Activated CD8-positive, alpha-beta memory T cell treated with anti-CD3 and anti-CD28 coated beads for 1 hour (primary cell): ENCODE results near the gene VWF.
"Not testable (repeated sequence)": the region's sequence is repeated elsewhere in the genome, so short reads cannot be mapped to it uniquely, and the experiment has no call there.

ENCODE experiments used
- DNase-seq, 2 donors: peaks; one replicate each; pipeline ENCODE4 v3.0.0-alpha.2; 2020; ENCODE audit warnings: low read depth in 1 of 2; ENCODE audit errors: extremely low read depth in 1 of 2

VWF gene

DNA sequence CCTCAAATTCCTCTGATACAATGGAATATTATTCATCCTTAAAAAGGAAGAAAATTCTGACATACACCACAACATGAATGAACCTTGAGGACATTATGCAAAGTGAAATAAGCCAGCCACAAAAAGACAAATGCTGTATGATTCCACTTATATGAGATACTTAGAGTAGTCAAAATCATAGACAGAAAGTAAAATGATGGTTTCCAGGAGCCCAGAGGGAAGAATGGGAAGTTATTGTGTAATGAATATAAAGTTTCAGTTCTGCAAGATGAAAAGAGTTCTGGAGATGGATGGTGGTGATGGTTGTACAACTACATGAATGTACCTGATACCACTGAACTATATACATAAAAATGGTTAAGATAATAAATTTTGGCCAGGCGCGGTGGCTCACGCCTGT is 18.3 kb downstream of the VWF start:
- no peak for DNase-seq

DNA sequence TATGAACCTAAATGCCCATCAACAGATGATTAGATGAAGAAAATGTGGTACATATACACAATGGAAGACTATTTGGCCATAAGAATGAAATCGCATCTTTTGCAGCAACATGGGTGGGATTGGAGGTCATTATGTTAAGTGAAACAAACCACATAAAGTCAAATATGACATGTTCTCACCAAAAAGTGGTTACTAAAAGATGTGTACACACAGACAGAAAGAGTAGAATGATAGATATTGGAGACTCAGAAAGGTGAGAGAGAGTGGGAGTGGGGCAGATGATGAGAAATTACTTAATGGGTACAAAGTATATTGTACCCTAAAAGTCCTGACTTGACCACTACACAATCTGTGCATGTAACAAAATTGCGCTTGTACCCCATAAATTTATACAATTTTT is 19.6 kb downstream of the VWF start:
- DNase-seq, result no peak

- DNase-seq, result no peak
Observed at GRCh38 chr12:6104027-6104426, 20.4 kb downstream of the VWF start.

DNA sequence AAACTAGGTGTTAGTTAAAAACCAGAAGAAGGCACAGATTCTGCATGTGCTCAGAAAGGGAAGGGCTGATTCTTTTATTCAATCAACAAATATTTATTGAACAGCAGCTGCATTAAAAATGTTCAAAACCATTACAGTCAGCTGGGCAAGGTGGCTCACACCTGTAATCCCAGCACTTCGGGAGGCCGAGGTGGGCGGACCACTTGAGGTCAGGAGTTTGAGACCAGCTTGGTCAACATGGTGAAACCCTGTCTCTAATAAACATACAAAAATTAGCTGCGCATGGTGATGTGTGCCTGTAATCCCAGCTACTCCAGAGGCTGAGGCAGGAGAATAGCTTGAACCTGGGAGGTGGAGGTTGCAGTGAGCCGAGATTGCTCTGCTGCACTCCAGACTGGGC is 22.4 kb downstream of the VWF start:
- DNase-seq, result not testable (repeated sequence)

- DNase-seq, result no peak
Observed at GRCh38 chr12:6099316-6099715, 25.2 kb downstream of the VWF start.

- no peak for DNase-seq
Observed at GRCh38 chr12:6097411-6097810, 27.1 kb downstream of the VWF start.

DNA sequence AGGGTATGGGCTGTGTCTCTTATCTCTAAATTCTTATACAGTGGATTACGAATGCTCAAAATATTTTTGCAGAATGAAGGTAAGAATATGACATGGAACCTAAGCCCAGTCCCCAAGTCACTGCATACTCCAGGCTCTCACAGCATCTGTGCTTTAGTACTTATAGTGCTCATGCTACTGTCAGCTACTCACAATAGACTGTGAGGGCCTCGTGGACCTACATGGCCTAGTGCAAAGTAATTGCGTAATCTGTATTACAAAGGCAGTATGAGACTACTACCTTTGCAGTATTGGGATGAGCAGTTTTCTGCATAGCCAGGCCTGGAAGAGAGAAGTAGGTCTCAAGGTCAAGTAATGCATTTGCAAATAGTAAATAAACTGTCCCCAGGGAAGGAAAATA is 27.9 kb downstream of the VWF start:
- DNase-seq, result no peak

DNA sequence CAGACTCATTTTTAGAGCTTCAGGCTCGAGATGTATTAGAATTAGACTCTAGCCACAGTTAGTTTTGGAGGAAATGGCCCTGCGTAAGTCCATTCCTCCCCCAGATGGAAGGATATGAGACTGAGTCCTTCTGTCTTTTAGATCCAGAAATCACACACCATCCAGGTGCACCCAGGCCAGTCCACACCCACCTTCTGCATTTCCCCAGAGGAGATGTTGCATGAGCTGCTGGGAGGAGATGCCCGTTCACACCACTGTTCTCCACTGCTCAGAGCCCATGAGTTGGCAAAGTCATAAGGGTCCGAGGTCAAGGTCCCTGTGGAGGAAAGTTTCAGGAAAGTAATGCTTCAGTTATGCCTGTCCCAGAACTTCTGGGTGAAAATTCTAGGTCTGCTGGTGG is 29.2 kb downstream of the VWF start:
- DNase-seq, result no peak

DNA sequence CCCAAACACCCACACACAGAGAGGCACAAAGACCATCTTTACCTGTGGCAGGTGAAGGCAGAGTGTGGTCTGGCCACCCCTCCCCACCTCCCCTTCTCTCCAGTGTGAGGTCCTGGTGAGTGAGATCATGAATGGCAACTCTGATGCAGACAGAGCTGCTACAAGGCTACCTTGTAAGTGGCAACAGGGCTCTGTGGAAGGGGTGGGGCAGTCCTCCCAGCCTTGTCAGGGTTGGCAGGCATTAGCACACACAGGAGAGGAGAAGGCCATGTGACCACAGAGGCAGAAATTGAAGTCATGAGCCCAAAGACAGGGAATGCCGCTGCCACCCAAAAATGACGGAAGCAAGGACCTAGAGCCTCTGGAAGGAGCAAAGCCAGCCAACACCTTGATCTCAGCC is 30.7 kb downstream of the VWF start:
- no peak for DNase-seq

- DNase-seq, result no peak
Observed at GRCh38 chr12:6092784-6093722, 31.4 kb downstream of the VWF start.

DNA sequence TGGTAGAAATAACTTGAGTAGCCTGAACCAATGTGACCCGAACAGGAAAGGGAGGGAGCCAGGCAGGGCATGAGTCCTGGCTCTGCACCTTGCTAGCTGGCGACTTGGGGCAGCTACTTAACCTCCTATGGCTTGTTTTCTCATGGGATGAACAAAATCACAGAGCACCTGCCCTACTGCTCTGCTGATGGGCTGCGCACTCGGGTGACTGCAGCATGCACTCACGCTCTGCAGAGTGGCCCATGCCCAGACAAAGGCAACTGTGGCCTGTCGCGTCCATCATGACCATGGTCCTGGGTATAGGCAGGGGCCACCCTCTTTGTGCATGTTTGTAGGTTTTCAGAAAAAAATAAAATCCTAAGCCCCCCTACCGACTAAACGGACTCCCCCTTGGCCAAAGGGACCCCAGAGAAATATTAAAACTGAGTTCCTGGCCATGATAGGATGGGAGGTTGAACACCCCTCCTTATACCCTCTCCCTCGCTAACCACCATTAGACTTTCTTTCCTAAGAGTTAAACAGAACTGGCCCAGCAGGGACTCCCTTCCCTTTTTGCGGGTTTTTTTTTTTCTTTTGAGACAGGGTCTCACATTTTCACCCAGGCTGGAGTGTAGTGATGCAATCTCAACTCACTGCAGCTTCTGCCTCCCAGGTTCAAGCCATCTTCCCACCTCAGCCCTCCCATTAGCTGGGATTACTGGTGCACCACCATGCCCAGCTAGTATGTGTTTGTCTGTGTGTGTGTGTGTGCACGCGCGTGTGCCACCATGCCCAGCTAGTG is 32.5 kb downstream of the VWF start:
- no peak for DNase-seq

DNA sequence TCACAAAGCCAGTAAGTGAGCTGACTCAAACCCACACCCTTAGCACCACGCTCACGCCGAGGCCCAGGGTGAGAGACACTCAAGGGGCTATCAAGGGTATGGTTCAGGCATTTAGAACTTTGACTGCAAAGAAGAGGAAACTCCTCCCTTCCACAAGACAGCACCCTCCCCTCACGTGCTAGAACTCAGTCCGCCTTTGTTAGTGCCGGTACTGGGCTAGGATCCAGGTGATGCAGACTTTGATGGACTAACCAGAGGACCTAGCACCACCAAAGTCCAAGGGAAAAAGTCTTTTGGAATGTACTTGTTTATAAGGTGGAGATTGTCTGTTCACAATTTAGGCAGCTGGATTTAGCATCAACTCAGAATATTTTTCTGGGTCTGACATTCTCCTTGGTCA is 33.7 kb downstream of the VWF start:
- DNase-seq, result no peak

GRCh38 chr12:6088921-6089747 is 35.3 kb downstream of the VWF start:
- no peak for DNase-seq

GRCh38 chr12:6086316-6086715 is 38.2 kb downstream of the VWF start:
- DNase-seq, result no peak

DNA sequence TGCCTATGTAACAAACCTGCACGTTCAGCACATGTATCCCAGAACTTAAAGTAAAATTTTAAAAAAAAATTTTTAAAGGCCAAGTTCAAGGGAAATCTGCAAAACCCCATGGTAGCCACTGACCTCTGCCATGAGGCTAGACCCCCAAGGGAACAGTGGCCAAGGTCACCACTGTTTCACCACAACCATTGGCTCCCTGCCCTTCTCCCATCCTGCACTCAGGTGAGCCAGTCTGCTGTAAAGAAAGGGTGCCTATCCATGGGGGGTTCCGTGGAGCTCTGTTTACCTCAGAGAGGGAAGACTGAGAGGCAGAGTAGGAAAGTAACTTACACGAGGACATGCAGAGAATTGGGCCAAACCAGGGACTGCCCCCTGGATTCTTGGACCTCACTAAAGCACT is 38.6 kb downstream of the VWF start:
- no peak for DNase-seq

DNA sequence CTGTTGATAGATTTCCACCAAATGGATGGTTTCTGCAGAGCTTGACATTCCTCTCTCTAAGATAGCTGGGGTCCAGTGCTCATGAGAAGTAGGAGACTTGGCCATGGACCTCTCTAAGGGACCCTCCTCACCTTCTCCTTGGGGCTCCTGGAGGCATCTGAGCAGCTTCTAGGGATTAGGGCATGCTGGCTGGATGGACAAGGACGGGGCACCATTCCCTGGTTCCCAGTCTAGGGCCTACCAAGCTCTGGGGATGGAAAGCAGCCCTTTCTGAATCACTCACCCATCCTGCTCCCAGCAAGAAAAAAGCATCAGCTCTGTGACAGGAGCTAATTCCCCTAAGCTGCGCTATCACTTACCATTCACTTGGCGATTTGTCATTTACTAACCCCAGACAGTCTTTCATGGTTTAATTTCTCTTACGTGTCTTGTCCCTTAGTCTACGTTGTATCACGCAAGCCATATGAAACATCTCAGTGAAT is 39.5 kb downstream of the VWF start:
- no peak for DNase-seq

DNA sequence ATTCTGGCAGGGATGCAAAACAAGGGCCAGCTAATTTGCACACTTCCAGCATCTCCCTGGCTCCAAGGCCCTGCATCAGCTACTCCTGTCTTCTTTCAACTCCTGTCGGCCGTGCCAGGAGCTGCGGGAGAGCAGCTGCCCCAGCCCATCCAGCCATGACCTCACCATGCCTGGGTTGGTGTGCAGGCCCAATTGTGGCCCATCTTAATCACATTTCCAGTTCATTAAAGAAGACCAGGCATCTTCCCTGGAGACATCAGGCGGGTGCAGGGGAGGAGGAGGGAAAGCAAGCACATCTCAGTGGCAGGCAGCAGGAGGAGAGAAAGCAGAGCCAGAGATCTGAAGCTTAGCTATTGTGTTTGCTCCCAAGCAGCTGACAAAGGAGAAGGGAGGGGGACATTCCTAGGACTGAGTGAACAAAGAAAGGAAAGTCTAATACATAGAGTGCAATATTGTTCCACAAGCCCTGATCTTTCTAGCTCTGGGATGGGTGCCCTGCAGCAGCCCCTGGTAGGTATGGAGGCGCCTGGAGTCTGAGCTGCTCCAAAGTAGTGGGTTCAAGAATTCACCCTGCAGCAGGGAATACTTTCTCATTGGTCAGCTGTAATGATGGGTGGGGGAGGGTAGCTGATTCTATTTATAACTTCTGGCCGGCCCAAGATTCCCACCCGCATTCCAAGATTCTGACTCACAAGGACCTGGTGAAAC is 40.1 kb downstream of the VWF start:
- no peak for DNase-seq

DNA sequence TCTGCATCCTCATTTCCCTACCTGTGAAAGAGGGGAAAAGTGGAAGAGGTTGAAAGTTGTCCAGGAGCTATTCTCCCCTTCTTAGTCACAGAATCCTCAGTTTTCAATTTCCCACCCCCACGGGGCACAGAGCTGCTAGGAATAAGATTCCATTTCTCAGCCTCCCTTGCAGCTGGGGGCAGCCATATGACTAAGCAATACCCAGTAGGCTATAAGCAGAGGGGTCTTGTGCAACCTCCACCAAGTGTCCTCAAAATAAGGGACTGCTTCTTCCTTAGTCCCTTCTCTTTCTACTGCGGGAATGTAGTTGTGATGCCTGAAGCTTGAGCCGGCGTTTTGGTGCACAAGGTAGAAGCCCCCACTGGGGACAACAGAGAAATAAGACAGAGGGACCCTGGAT is 40.9 kb downstream of the VWF start:
- no peak for DNase-seq

DNA sequence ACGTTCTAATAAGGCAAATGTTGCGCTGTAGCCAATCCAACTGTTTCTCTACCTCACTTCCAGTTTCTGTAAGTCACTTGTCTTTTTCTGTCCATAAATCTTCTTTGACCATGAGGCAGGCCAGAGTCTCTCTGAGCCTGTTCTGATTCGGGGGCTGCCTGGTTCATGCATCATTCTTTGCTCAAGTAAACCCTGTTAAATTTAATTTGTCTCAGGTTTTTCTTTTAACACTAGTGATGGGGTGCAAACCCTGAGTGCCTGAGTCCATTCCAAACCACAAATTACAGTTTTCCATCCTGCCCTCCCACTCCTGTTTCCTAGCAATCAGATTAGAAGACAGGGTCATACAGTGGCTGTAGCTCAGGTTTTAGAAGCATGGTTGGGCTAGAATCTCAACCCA is 41.9 kb downstream of the VWF start:
- no peak for DNase-seq
